Melanocyte of skin (primary cell): ENCODE measurements around the gene SCN1A. TPM values are rescaled to one million over a fixed set of nuclear protein-coding genes. Genes with fewer than 3 reads are reported as not detected.

Experiments used
- small RNA-seq, 2 donors: library from RNA; depleted of rRNA; stranded (forward); fragments of <200 nt; gene quantifications; one replicate each; pipeline ENCODE3, GENCODE V24; 2012
- total RNA-seq, 2 donors: library from RNA; depleted of rRNA; stranded (reverse); fragments of >200 nt; gene quantifications; 2 replicates each; pipeline ENCODE4 v1.2.3, GENCODE V29; 2012

Gene SCN1A
- under 1 TPM in 1 of 2 donors, not detected in 1; under 0.01 TPM for total RNA-seq

GRCh38 chr2:166127217-166128155 lies at the start of gene SCN1A:
TSS of gene SCN1A (minus strand) at chr2:166128020. CDS start at chr2:166073621, 54,399 bp downstream.

GRCh38 chr2:165953655-165954606 lies 173.9 kb downstream of the SCN1A start, which contains the start of gene TTC21B:
TSS of gene TTC21B (minus strand) at chr2:165953776. CDS start at chr2:165953705, 71 bp downstream.

Small RNA genes within 50 kb of the gene (small RNA-seq; reads per million reads assigned to genes)
- gene RF00019: 0 reads per million in 2 donors

Other genes starting within 250 kb of the SCN1A start
- 10 to 100 TPM; 45.3 to 56.8 TPM for gene TTC21B, start 174.2 kb downstream of the SCN1A start, total RNA-seq
- under 1 TPM; 0.33 to 0.69 TPM for gene SCN9A, start 247.9 kb upstream of the SCN1A start, total RNA-seq